ENCODE measurements around the gene KRTAP6-2.

GRCh38 chr21:30552782-30553181 lies 45.9 kb downstream of the KRTAP6-2 start:
- TF ChIP-seq, protein P1, sequence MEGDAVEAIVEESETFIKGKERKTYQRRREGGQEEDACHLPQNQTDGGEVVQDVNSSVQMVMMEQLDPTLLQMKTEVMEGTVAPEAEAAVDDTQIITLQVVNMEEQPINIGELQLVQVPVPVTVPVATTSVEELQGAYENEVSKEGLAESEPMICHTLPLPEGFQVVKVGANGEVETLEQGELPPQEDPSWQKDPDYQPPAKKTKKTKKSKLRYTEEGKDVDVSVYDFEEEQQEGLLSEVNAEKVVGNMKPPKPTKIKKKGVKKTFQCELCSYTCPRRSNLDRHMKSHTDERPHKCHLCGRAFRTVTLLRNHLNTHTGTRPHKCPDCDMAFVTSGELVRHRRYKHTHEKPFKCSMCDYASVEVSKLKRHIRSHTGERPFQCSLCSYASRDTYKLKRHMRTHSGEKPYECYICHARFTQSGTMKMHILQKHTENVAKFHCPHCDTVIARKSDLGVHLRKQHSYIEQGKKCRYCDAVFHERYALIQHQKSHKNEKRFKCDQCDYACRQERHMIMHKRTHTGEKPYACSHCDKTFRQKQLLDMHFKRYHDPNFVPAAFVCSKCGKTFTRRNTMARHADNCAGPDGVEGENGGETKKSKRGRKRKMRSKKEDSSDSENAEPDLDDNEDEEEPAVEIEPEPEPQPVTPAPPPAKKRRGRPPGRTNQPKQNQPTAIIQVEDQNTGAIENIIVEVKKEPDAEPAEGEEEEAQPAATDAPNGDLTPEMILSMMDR (IDR thresholded peaks at IDR 0.05; ENCODE audit: borderline replicate concordance, extremely low read depth, low read length, poor library complexity, severe bottlenecking) = no peak
- no peak for TF ChIP-seq EZH2 (IDR thresholded peaks at IDR 0.05; ENCODE audit: borderline replicate concordance, low read depth, low read length, severe bottlenecking)
